B cell (primary cell): ENCODE data around the gene SMR3A. TPM values are rescaled to one million over a fixed set of nuclear protein-coding genes. Genes with fewer than 3 reads are reported as not detected.

Source experiments
- ATAC-seq: fragments of 200-7000 bp; cut with Tn5 transposase; one replicate; pipeline ENCODE4 v1.10.0; 2021; ENCODE audit warnings: low read depth, mild to moderate bottlenecking, moderate number of reproducible peaks, moderate library complexity
- CTCF ChIA-PET: fragments of 350-600 bp; sonication (Branson Sonifier 250); formaldehyde crosslinking; loops from one replicate; lab custom pipeline; 2021; ENCODE audit warnings: antibody characterized with exemption, inconsistent platforms; lab: Charles Lee
- POLR2A ChIA-PET: fragments of 350-600 bp; sonication (Branson Sonifier 250); formaldehyde crosslinking; loops from one replicate; lab custom pipeline; 2021; ENCODE audit warnings: antibody characterized with exemption; lab: Charles Lee
- DNase-seq: peaks from one replicate; pipeline ENCODE4 v3.0.0; 2013
- H2AFZ ChIP-seq: 2 replicates; pipeline ENCODE4 v1.6.1; 2012; ENCODE audit warnings: mild to moderate bottlenecking, low read depth, low read length; ENCODE audit not compliant: insufficient read depth, poor library complexity, severe bottlenecking
- H3K27ac ChIP-seq, 2 donors: 1 replicate in 1 of 2; 2 replicates in 1 of 2; pipeline ENCODE4 v1.5.1; 2012 to 2013; ENCODE audit warnings: low read length in 2 of 2, mild to moderate bottlenecking in 2 of 2, moderate library complexity in 1 of 2
- H3K27me3 ChIP-seq, 4 experiments: fragments of 200-600 bp in 1 of 4; sonication (generic) in 1 of 4; replicated peaks in 1 of 4; 1 replicate in 2 of 4; 2 replicates in 2 of 4; pipeline versions ENCODE4 v1.6.1 to v1.7.0; 2013 to 2016; ENCODE audit warnings: low read length in 3 of 4, mild to moderate bottlenecking in 2 of 4, mixed read lengths in 1 of 4, moderate library complexity in 1 of 4; ENCODE audit not compliant: insufficient read depth in 4 of 4, control insufficient read depth in 3 of 4; ENCODE audit errors: control extremely low read depth in 1 of 4
- H3K36me3 ChIP-seq, 2 experiments: replicated peaks in 1 of 2; 1 replicate in 1 of 2; 2 replicates in 1 of 2; pipeline versions ENCODE4 v1.6.1 to v1.7.1; 2013; ENCODE audit warnings: low read length in 1 of 2; ENCODE audit not compliant: insufficient read depth in 2 of 2, control insufficient read depth in 1 of 2; ENCODE audit errors: control extremely low read depth in 1 of 2, extremely low read depth in 1 of 2
- H3K4me1 ChIP-seq, 2 donors: fragments of 200-600 bp in 1 of 2; sonication (generic) in 1 of 2; 1 replicate in 1 of 2; 2 replicates in 1 of 2; pipeline versions ENCODE4 v1.5.1 to v1.6.1; 2013 to 2017; ENCODE audit warnings: low read length in 2 of 2; ENCODE audit not compliant: control insufficient read depth in 2 of 2, insufficient read depth in 2 of 2
- H3K4me2 ChIP-seq: replicated peaks from 2 replicates; pipeline ENCODE3; 2012; ENCODE audit warnings: mild to moderate bottlenecking, low read depth, low read length; ENCODE audit not compliant: poor library complexity, severe bottlenecking
- H3K4me3 ChIP-seq, 5 experiments: fragments of 200-600 bp in 1 of 5; sonication (generic) in 1 of 5; 1 replicate in 3 of 5; 2 replicates in 2 of 5; pipeline versions ENCODE4 v1.5.1 to v1.7.0; 2011 to 2016; ENCODE audit warnings: low read length in 4 of 5, mild to moderate bottlenecking in 4 of 5, low read depth in 2 of 5, control low read depth in 1 of 5, moderate library complexity in 1 of 5; ENCODE audit not compliant: insufficient read depth in 1 of 5; ENCODE audit errors: control extremely low read depth in 1 of 5, extremely low read depth in 1 of 5
- H3K79me2 ChIP-seq: fragments of 200-600 bp; sonication (generic); one replicate; pipeline ENCODE4 v1.6.0; 2016; ENCODE audit warnings: low read length; ENCODE audit not compliant: control insufficient read depth, insufficient read depth
- H3K9ac ChIP-seq: fragments of 200-600 bp; sonication (generic); 2 replicates; pipeline ENCODE4 v1.6.1; 2017; ENCODE audit warnings: mild to moderate bottlenecking, low read length, moderate library complexity
- H3K9me3 ChIP-seq, 3 donors: one replicate each; pipeline versions ENCODE4 v1.6.1 to v1.7.1; 2013; ENCODE audit warnings: low read length in 2 of 3; ENCODE audit not compliant: control insufficient read depth in 2 of 3, insufficient read depth in 1 of 3; ENCODE audit errors: control extremely low read depth in 1 of 3
- H4K20me1 ChIP-seq: 2 replicates; pipeline ENCODE4 v1.6.0; 2012; ENCODE audit warnings: mild to moderate bottlenecking, low read length; ENCODE audit not compliant: insufficient read depth, control insufficient read depth, poor library complexity, severe bottlenecking
- H3K27ac Mint-ChIP-seq: one replicate; pipeline ENCODE4 v1.8.0; 2021; ENCODE audit warnings: mixed read lengths
- H3K27me3 Mint-ChIP-seq: one replicate; pipeline ENCODE4 v1.8.0; 2021; ENCODE audit warnings: mixed read lengths
- H3K4me1 Mint-ChIP-seq: one replicate; pipeline ENCODE4 v1.8.0; 2021; ENCODE audit warnings: mixed read lengths
- H3K4me3 Mint-ChIP-seq: one replicate; pipeline ENCODE4 v1.8.0; 2021; ENCODE audit warnings: mixed read lengths
- H3K9me3 Mint-ChIP-seq: one replicate; pipeline ENCODE4 v1.8.0; 2022; ENCODE audit warnings: mixed read lengths; ENCODE audit not compliant: insufficient read depth
- EZH2 ChIP-seq: IDR thresholded peaks from 2 replicates; pipeline ENCODE4 v1.6.1; 2012; ENCODE audit warnings: borderline replicate concordance, low read depth, mild to moderate bottlenecking, moderate library complexity, low read length; ENCODE audit not compliant: insufficient read depth, poor library complexity, severe bottlenecking
- WGBS: methylation state at CpG from one replicate; pipeline ENCODE4 v1.1.5; 2013; ENCODE audit warnings: missing lambda C conversion rate; ENCODE audit not compliant: insufficient coverage; 5-methylcytosine and 5-hydroxymethylcytosine counted together
- intact Hi-C: fragments of 100-400 bp; cut with micrococcal nuclease; formaldehyde crosslinking; loops from one replicate; pipeline ENCODE4 v1.10.0; 2022
- polyA minus RNA-seq: library from RNA; depleted of rRNA, polyadenylated mRNA; stranded (reverse); fragments of >200 nt; gene quantifications from 2 replicates; pipeline ENCODE4 v1.2.3, GENCODE V29; 2012
- polyA plus RNA-seq: library from polyadenylated mRNA; depleted of rRNA; stranded (reverse); fragments of >200 nt; gene quantifications from 2 replicates; pipeline ENCODE4 v1.2.3, GENCODE V29; 2012
- total RNA-seq, 2 donors: library from RNA; stranded (reverse); fragments of 120-200 nt in 1 of 2; gene quantifications; 1 replicate in 1 of 2; 2 replicates in 1 of 2; pipeline versions ENCODE4 v1.2.3 to v1.2.4, GENCODE V29; 2013 to 2022
- TF ChIP-seq, protein P1 (sequence below): fragments of 200-600 bp; IDR thresholded peaks from one replicate; pipeline ENCODE4 v1.8.0; 2022; ENCODE audit warnings: antibody characterized with exemption, mild to moderate bottlenecking

The SMR3A gene
- total RNA-seq (not detected in 2 replicates), polyA plus RNA-seq (not detected in 2 replicates), polyA minus RNA-seq (not detected in 2 replicates)
- total RNA-seq (2013) = not detected

DNA sequence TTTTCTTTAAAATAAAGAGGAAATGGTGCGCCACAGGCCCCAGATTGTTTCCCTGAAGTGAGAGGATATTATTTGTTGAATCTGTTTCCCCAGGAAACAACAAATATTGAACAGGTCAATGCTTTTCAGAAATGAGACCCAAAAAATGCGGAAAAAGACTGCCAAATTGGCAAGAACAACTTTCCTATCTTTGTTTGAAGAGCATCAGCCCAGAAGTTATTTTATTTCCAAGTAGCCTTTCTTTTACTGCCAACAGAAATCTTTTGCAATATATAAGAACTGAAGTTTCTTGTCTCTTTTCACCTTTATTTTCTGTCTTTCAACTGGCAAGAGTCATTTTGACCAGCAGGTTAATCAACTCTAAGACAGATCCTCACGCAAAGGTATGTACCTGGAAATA lies at the start of gene SMR3A:
Gene SMR3A (plus strand): TSS at position 301 of the 400 bp plus-strand sequence. CDS start 1,356 bp downstream, outside the sequence.
- H3K9me3 Mint-ChIP-seq = no peaks in the 10 kb centered on the region
- Histone ChIP-seq H3K9me3 (peaks cover 0 to 1% (median 0%) of the 10 kb centered on the region in 3 donors), H2AFZ (no peak within 1 kb of the TSS), H3K27me3 (no peaks in the 10 kb centered on the region), H3K27ac (no peak within 1 kb of the TSS), H3K4me1 (no peaks in the 10 kb centered on the region), H3K4me3 (no peak within 1 kb of the TSS), H4K20me1 (no peaks in the 10 kb centered on the region), H3K4me2 (no peak within 1 kb of the TSS), H3K36me3 (no peaks in the 10 kb centered on the region), H3K9ac (no peak within 1 kb of the TSS), H3K79me2 (no peaks in the 10 kb centered on the region)
- ATAC-seq (no peak), DNase-seq (no peak)
- H3K27me3 Mint-ChIP-seq = no peaks in the 10 kb centered on the region
- no peak within 1 kb of the TSS for H3K27ac Mint-ChIP-seq
- POLR2A ChIA-PET = no interaction called here
- no peaks in the 10 kb centered on the region for H3K4me1 Mint-ChIP-seq
- CTCF ChIA-PET = no interaction called here
- intact Hi-C loops = no loop called here
- no peak for TF ChIP-seq EZH2
- TF ChIP-seq, protein P1, sequence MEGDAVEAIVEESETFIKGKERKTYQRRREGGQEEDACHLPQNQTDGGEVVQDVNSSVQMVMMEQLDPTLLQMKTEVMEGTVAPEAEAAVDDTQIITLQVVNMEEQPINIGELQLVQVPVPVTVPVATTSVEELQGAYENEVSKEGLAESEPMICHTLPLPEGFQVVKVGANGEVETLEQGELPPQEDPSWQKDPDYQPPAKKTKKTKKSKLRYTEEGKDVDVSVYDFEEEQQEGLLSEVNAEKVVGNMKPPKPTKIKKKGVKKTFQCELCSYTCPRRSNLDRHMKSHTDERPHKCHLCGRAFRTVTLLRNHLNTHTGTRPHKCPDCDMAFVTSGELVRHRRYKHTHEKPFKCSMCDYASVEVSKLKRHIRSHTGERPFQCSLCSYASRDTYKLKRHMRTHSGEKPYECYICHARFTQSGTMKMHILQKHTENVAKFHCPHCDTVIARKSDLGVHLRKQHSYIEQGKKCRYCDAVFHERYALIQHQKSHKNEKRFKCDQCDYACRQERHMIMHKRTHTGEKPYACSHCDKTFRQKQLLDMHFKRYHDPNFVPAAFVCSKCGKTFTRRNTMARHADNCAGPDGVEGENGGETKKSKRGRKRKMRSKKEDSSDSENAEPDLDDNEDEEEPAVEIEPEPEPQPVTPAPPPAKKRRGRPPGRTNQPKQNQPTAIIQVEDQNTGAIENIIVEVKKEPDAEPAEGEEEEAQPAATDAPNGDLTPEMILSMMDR = no peak
- H3K4me3 Mint-ChIP-seq = no peak within 1 kb of the TSS
- 57% methylated on average over 1 of the region's 3 CpGs for WGBS

DNA sequence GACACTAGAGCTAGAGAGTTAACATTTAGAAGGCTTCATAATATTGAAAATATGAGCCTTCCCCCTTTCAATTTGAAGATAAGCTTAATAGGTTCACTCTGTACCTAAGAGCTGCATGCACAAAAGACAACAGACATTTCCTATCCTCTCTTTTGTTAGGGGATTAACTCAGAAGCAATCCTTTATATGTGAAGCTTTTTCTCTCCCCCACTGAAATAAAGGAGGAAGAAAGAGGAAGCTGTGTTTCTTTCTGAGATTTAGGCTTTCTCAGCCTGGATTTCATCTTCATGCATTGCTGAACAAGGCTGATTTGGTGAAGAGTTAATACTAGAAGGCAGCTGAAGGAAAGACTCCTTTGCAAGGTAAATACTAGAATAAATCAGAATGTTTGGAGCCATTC lies 46.8 kb upstream of the SMR3A start:
- ChIA-PET CTCF (no interaction called here), POLR2A (no interaction called here)
- Histone ChIP-seq H3K4me1 (no peaks in the 10 kb centered on the region), H3K4me2 (no peak overlapping the region), H3K9ac (no peak overlapping the region), H2AFZ (no peak overlapping the region), H3K4me3 (no peak overlapping the region), H3K27ac (no peak overlapping the region), H4K20me1 (no peaks in the 10 kb centered on the region), H3K27me3 (no peaks in the 10 kb centered on the region), H3K36me3 (no peaks in the 10 kb centered on the region), H3K79me2 (no peaks in the 10 kb centered on the region), H3K9me3 (no peaks in the 10 kb centered on the region)
- intact Hi-C loops = no loop called here
- no peaks in the 10 kb centered on the region for H3K9me3 Mint-ChIP-seq
- no peaks in the 10 kb centered on the region for H3K27me3 Mint-ChIP-seq
- H3K4me3 Mint-ChIP-seq = no peak overlapping the region
- DNase-seq (no peak), ATAC-seq (no peak)
- no peak for TF ChIP-seq EZH2
- TF ChIP-seq, protein P1 = no peak
- no peak overlapping the region for H3K27ac Mint-ChIP-seq
- H3K4me1 Mint-ChIP-seq = no peaks in the 10 kb centered on the region
